Mammary epithelial cell (primary cell): ENCODE results near the gene OMG.

Experiments used
- EZH2 ChIP-seq: IDR thresholded peaks from 2 replicates; pipeline ENCODE4 v1.6.1; 2012; ENCODE audit warnings: low read length, inconsistent platforms, borderline replicate concordance
- TF ChIP-seq, protein P1 (sequence below), 2 donors: IDR thresholded peaks in 1 of 2; conservative IDR thresholded peaks in 1 of 2; 2 replicates each; pipeline ENCODE4 v1.5.1; 2011 to 2012; ENCODE audit warnings: inconsistent platforms in 2 of 2, low read length in 2 of 2, mild to moderate bottlenecking in 2 of 2, control low read depth in 1 of 2, low read depth in 1 of 2; ENCODE audit not compliant: insufficient read depth in 1 of 2; ENCODE audit errors: extremely low read depth in 1 of 2

DNA sequence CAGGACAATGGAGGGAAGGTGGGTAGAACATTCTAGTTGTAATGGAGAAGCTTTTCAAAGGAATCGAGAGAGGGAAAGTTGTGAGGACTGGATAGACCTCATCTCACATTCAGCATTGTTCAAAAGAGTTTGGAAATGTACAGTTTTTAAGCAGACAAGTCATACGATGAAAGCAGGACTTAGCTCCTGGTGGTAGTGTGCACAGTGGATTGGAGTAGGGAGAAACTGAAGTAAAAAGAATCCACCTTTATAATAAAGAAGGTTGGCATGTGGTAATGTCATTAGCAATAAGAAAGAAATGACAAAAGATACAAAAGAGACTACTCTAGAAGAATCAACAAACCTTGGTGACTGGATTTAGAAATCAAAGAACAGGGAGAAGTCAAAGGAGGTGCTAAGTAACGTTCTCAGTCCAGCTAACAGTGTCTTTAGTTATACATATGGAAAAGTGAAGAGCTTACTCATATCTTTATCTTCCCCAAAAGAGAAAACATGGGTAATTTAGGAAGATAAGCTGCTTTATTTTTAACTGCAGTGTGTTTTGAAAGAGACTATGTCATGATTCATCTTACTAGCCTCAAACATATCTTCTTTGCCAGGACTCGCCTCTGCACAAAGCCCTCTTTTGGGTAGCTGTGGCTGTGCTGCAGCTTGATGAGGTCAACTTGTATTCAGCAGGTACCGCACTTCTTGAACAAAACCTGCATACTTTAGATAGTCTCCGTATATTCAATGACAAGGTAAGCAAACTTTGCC lies 43.0 kb upstream of the OMG start:
- TF ChIP-seq EZH2: no peak
- TF ChIP-seq, protein P1, sequence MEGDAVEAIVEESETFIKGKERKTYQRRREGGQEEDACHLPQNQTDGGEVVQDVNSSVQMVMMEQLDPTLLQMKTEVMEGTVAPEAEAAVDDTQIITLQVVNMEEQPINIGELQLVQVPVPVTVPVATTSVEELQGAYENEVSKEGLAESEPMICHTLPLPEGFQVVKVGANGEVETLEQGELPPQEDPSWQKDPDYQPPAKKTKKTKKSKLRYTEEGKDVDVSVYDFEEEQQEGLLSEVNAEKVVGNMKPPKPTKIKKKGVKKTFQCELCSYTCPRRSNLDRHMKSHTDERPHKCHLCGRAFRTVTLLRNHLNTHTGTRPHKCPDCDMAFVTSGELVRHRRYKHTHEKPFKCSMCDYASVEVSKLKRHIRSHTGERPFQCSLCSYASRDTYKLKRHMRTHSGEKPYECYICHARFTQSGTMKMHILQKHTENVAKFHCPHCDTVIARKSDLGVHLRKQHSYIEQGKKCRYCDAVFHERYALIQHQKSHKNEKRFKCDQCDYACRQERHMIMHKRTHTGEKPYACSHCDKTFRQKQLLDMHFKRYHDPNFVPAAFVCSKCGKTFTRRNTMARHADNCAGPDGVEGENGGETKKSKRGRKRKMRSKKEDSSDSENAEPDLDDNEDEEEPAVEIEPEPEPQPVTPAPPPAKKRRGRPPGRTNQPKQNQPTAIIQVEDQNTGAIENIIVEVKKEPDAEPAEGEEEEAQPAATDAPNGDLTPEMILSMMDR (conservative IDR thresholded peaks at IDR 0.05 in 1 of 2, IDR thresholded peaks at IDR 0.05 in 1 of 2; ENCODE audit: extremely low read depth in 1 of 2, insufficient read depth in 1 of 2, low read depth in 1 of 2, low read length in 2 of 2): no peak
